K562 (cell line): Measurements from ENCODE around the gene CDKN2C.

ENCODE experiments used
- CAMTA2 ChIP-seq: fragments of 250-450 bp; sonication (Bioruptor Pico); conservative IDR thresholded peaks from 2 replicates; pipeline ENCODE4 v1.5.1; 2022
- CTCF ChIP-seq, 3 experiments: IDR thresholded peaks in 2 of 3; conservative IDR thresholded peaks in 1 of 3; 2 replicates each; pipeline ENCODE4 v1.5.1; 2011 to 2012; ENCODE audit warnings: low read length in 3 of 3, mild to moderate bottlenecking in 3 of 3, control low read depth in 2 of 3, improper control_type of control experiment in 1 of 3, inconsistent platforms in 1 of 3, low read depth in 1 of 3, mixed read lengths in 1 of 3, moderate library complexity in 1 of 3; ENCODE audit not compliant: insufficient read depth in 2 of 3
- ELF4 ChIP-seq: fragments of 450-650 bp; formaldehyde crosslinking; IDR thresholded peaks from 2 replicates; pipeline ENCODE4 v1.4.0; 2022; ENCODE audit warnings: missing genetic modification characterization
- GABPA ChIP-seq: fragments of 200-800 bp; sonication (Bioruptor generic); conservative IDR thresholded peaks from 2 replicates; pipeline ENCODE4 v1.6.1; 2016; ENCODE audit warnings: low read depth, missing genetic modification characterization, missing compliant biosample characterization
- JUND ChIP-seq, 2 experiments: IDR thresholded peaks; 2 replicates in 1 of 2; 3 replicates in 1 of 2; pipeline ENCODE4 v1.6.1; 2011; ENCODE audit warnings: borderline replicate concordance in 2 of 2, low read depth in 2 of 2, low read length in 2 of 2, improper control_type of control experiment in 1 of 2, missing biosample characterization in 1 of 2, missing genetic modification characterization in 1 of 2, missing genetic modification reagents in 1 of 2
- KAT2B ChIP-seq: IDR thresholded peaks from one replicate; pipeline ENCODE4 v1.6.1; 2012; ENCODE audit warnings: low read depth, mild to moderate bottlenecking, control low read depth, inconsistent platforms, low read length, moderate library complexity
- KDM1A ChIP-seq, 2 experiments: fragments of 450-650 bp; IDR thresholded peaks; 2 replicates each; pipeline ENCODE4 v1.6.1; 2016; ENCODE audit warnings: mild to moderate bottlenecking in 2 of 2
- NCOA6 ChIP-seq: fragments of 450-650 bp; IDR thresholded peaks from 2 replicates; pipeline ENCODE4 v1.6.1; 2017; ENCODE audit warnings: mild to moderate bottlenecking
- NR3C1 ChIP-seq: sonication (generic); formaldehyde crosslinking; IDR thresholded peaks from 2 replicates; pipeline ENCODE4 v1.8.1; 2022; ENCODE audit warnings: missing genetic modification reagents
- RFX5 ChIP-seq: IDR thresholded peaks from 2 replicates; pipeline ENCODE4 v1.6.1; 2011; ENCODE audit warnings: low read depth, mild to moderate bottlenecking, improper control_type of control experiment, low read length
- RNF2 ChIP-seq: sonication (generic); IDR thresholded peaks from 2 replicates; pipeline ENCODE4 v1.6.1; 2016
- TFE3 ChIP-seq: fragments of 450-650 bp; formaldehyde crosslinking; IDR thresholded peaks from 2 replicates; pipeline ENCODE4 v1.4.0; 2020; ENCODE audit warnings: mild to moderate bottlenecking, mixed read lengths

GRCh38 chr1:50967416-50968157 lies 2.5 kb upstream of the CDKN2C start:
- TF ChIP-seq ELF4 (CRISPR knock-in tag) (no peak), RNF2 (peak; percentile 87; the same call in 1 of the 2 replicates), CAMTA2 (CRISPR knock-in tag) (no peak), TFE3 (CRISPR knock-in tag) (no peak), KAT2B (no peak), CTCF (IDR thresholded peaks at IDR 0.05 in 2 of 3, conservative IDR thresholded peaks at IDR 0.05 in 1 of 3; ENCODE audit: insufficient read depth in 2 of 3, low read depth in 1 of 3, low read length in 3 of 3) (no peak; a peak in 1 of 6 replicates), KDM1A (IDR thresholded peaks at IDR 0.05) (0 out of 4 replicates have a peak, but pooled peaks of 1 of the 2 experiments have one; percentile 17), NCOA6 (no peak; the same call in 1 of the 2 replicates), RFX5 (no peak), GABPA (tag) (no peak), NR3C1 (CRISPR knock-in tag) (no peak), JUND (IDR thresholded peaks at IDR 0.05; ENCODE audit: borderline replicate concordance, low read depth, low read length) (no peak), JUND (tag; IDR thresholded peaks at IDR 0.05; ENCODE audit: borderline replicate concordance, low read depth, low read length) (no peak)
